Adrenal gland (tissue), 5 donors: Measurements from ENCODE around the gene CPA5.

Experiments
- CTCF ChIP-seq, 6 experiments: fragments of 450-650 bp in 4 of 6; fragments of 200-600 bp in 2 of 6; sonication (generic) in 1 of 6; IDR thresholded peaks; 1 replicate in 5 of 6; 2 replicates in 1 of 6; pipeline versions ENCODE4 v1.5.1 to v1.8.0; 2016 to 2021; ENCODE audit warnings: antibody characterized with exemption in 6 of 6, mild to moderate bottlenecking in 2 of 6, moderate library complexity in 1 of 6
- POLR2A ChIP-seq, 2 donors: fragments of 450-650 bp; IDR thresholded peaks; one replicate each; pipeline ENCODE4 v1.6.1; 2017; ENCODE audit warnings: antibody characterized with exemption in 2 of 2, mild to moderate bottlenecking in 2 of 2, moderate library complexity in 1 of 2
- donor health status: DM: no; HTN: no; CAD: no.

- TF ChIP-seq CTCF (IDR thresholded peaks at IDR 0.05) = no peak
- TF ChIP-seq POLR2A (IDR thresholded peaks at IDR 0.05) = no peak
These were observed 19.8 kb downstream of the CPA5 start for GRCh38 chr7:130364451-130364850.
